ENCODE measurements around the gene PTPRN2. TPM values are rescaled to one million over a fixed set of nuclear protein-coding genes. Genes with fewer than 3 reads are reported as not detected.

PTPRN2 gene
- total and polyA plus RNA-seq, 2 donors (not counting 3 experiments of a cell fraction or from before 2014, with no cell fraction given): 0.62 to 0.88 TPM

GRCh38 chr7:158606129-158606528 is 18.5 kb upstream of the PTPRN2 start:
- ChIA-PET CTCF (no interaction called here), POLR2A (no interaction called here)
- FAIRE-seq: no peak
- no TSS peak for BruUV-seq (replicated peaks)
- no peaks in the 10 kb centered on the region for H3K9me1 ChIP-seq (replicated peaks; ENCODE audit: control insufficient read depth, extremely low read depth, insufficient read depth, low read length)
- no peaks in the 10 kb centered on the region for H3K9me3 ChIP-seq (replicated peaks; ENCODE audit: control insufficient read depth, insufficient read depth, low read length)
- H2AFZ ChIP-seq (ENCODE audit: low read depth, low read length): no peak overlapping the region
- intact Hi-C loops (cut with micrococcal nuclease): no loop called here
- H3K4me3 ChIP-seq (replicated peaks in 1 of 3; ENCODE audit: insufficient read depth in 1 of 3, low read depth in 1 of 3, low read length in 3 of 3): no peak overlapping the region
- H3K9ac ChIP-seq (replicated peaks; ENCODE audit: extremely low read depth, insufficient read depth, low read length): no peak overlapping the region
- H3K36me3 ChIP-seq (ENCODE audit: control insufficient read depth in 2 of 2, extremely low read depth in 1 of 2, insufficient read depth in 2 of 2, low read length in 2 of 2): no peaks in the 10 kb centered on the region
- TF ChIP-seq POLR2A (IDR thresholded peaks at IDR 0.05; ENCODE audit: low read depth, low read length) (no peak), JUN (IDR thresholded peaks at IDR 0.05; ENCODE audit: borderline replicate concordance, insufficient read depth, insufficient read length, low read depth) (no peak), POLR2AphosphoS5 (IDR thresholded peaks at IDR 0.05; ENCODE audit: insufficient read depth, low read depth, low read length) (no peak), MYC (IDR thresholded peaks at IDR 0.05; ENCODE audit: low read depth, low read length) (no peak), EZH2 (IDR thresholded peaks at IDR 0.05; ENCODE audit: borderline replicate concordance, low read depth, low read length, severe bottlenecking) (no peak), FOS (IDR thresholded peaks at IDR 0.05; ENCODE audit: borderline replicate concordance, insufficient read depth, low read length) (no peak)
- H3K4me2 ChIP-seq (ENCODE audit: insufficient read depth, low read length): no peak overlapping the region
- no peak for DNase-seq (ENCODE audit: low read depth, low spot score)
- no peaks in the 10 kb centered on the region for H3K4me1 ChIP-seq (ENCODE audit: control insufficient read depth, extremely low read depth, insufficient read depth, low read length)
- no peaks in the 10 kb centered on the region for H4K20me1 ChIP-seq (replicated peaks; ENCODE audit: control insufficient read depth, extremely low read depth, insufficient read depth, low read length)
- dilution Hi-C loops (cut with MboI; ENCODE audit: extremely low pct_ligation_motif_present, low sequenced_read_pairs): no loop called here
- H3K79me2 ChIP-seq (ENCODE audit: control insufficient read depth, insufficient read depth, low read length): no peaks in the 10 kb centered on the region
- H3K27ac ChIP-seq (ENCODE audit: insufficient read depth, low read depth, low read length): no peak overlapping the region
- H3K27me3 ChIP-seq (ENCODE audit: control insufficient read depth in 2 of 2, insufficient read depth in 2 of 2, low read length in 2 of 2): no peaks in the 10 kb centered on the region

DNA sequence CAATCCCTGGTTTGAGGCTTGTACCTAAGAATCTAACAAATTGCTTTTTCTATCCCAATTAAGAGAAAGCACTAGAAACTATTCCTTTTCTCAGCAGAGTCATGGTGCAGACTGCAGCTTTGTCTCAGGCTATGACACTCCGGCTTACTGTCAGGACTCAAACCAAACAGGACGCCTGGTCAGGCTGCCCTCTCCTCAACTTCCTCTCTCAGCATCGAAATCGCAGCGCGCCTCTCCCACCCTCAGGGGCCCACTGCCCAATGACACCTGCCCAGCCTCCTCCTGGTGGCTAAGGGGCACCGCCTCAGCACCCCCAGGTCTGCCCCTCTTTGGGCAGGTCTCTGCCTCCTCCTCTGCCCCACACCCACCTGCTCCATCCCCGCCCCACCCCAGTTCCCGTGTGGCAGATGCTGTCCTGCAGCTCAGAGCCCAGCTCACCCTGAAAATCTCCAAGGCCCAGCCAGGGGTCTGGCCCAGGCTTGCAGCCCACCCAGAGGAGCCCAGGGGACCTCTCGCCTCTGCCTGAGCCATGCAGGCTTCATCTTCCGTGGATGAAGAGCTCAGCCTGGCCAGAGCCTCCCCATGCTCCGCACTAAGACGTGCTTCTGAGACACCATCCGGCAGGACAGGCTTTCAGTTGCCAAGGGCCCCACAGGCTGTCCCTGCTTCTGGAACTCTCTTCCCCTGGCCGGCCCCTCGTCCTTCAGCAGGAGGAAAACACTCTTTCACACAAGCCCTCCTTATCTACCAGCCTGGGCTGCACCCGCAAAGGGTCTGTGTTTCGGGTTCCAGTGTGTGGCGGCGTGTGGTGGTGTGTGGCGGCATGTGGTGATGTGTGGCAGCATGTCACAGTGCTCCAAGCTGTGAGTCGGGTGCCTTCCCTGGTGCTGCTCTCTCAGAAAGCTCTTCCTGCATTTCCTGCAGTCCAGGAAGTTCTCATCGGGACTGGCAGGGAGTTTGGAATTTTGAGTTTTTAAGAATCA is 16.4 kb upstream of the PTPRN2 start:
- Histone ChIP-seq H3K27me3 (ENCODE audit: control insufficient read depth in 2 of 2, insufficient read depth in 2 of 2, low read length in 2 of 2) (no peaks in the 10 kb centered on the region), H3K27ac (ENCODE audit: insufficient read depth, low read depth, low read length) (no peak overlapping the region), H3K79me2 (ENCODE audit: control insufficient read depth, insufficient read depth, low read length) (no peaks in the 10 kb centered on the region), H3K4me1 (ENCODE audit: control insufficient read depth, extremely low read depth, insufficient read depth, low read length) (no peaks in the 10 kb centered on the region), H2AFZ (ENCODE audit: low read depth, low read length) (no peak overlapping the region), H3K36me3 (ENCODE audit: control insufficient read depth in 2 of 2, extremely low read depth in 1 of 2, insufficient read depth in 2 of 2, low read length in 2 of 2) (no peaks in the 10 kb centered on the region), H3K4me2 (ENCODE audit: insufficient read depth, low read length) (no peak overlapping the region), H3K4me3 (replicated peaks in 1 of 3; ENCODE audit: insufficient read depth in 1 of 3, low read depth in 1 of 3, low read length in 3 of 3) (no peak overlapping the region), H4K20me1 (replicated peaks; ENCODE audit: control insufficient read depth, extremely low read depth, insufficient read depth, low read length) (no peaks in the 10 kb centered on the region), H3K9me1 (replicated peaks; ENCODE audit: control insufficient read depth, extremely low read depth, insufficient read depth, low read length) (no peaks in the 10 kb centered on the region), H3K9ac (replicated peaks; ENCODE audit: extremely low read depth, insufficient read depth, low read length) (no peak overlapping the region), H3K9me3 (replicated peaks; ENCODE audit: control insufficient read depth, insufficient read depth, low read length) (no peaks in the 10 kb centered on the region)
- FAIRE-seq (no peak), DNase-seq (ENCODE audit: low read depth, low spot score) (no peak)
- dilution Hi-C loops (cut with MboI; ENCODE audit: extremely low pct_ligation_motif_present, low sequenced_read_pairs) (no loop called here), intact Hi-C loops (cut with micrococcal nuclease) (no loop called here)
- ChIA-PET POLR2A (no interaction called here), CTCF (no interaction called here)
- TF ChIP-seq MYC (IDR thresholded peaks at IDR 0.05; ENCODE audit: low read depth, low read length) (no peak), MAX (IDR thresholded peaks at IDR 0.05; ENCODE audit: insufficient read depth, insufficient read length) (no peak), POLR2AphosphoS5 (IDR thresholded peaks at IDR 0.05; ENCODE audit: insufficient read depth, low read depth, low read length) (no peak)
- TF ChIP-seq, protein P1, sequence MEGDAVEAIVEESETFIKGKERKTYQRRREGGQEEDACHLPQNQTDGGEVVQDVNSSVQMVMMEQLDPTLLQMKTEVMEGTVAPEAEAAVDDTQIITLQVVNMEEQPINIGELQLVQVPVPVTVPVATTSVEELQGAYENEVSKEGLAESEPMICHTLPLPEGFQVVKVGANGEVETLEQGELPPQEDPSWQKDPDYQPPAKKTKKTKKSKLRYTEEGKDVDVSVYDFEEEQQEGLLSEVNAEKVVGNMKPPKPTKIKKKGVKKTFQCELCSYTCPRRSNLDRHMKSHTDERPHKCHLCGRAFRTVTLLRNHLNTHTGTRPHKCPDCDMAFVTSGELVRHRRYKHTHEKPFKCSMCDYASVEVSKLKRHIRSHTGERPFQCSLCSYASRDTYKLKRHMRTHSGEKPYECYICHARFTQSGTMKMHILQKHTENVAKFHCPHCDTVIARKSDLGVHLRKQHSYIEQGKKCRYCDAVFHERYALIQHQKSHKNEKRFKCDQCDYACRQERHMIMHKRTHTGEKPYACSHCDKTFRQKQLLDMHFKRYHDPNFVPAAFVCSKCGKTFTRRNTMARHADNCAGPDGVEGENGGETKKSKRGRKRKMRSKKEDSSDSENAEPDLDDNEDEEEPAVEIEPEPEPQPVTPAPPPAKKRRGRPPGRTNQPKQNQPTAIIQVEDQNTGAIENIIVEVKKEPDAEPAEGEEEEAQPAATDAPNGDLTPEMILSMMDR (IDR thresholded peaks at IDR 0.05; ENCODE audit: extremely low read depth in 1 of 2, insufficient read depth in 1 of 2, low read depth in 1 of 2, low read length in 2 of 2): no peak
- BruUV-seq (replicated peaks): no TSS peak

Data from endothelial cell of umbilical vein (primary cell).